SK-N-MC (cell line): ENCODE measurements around the gene HMGXB3.

ENCODE experiments used
- DNase-seq: peaks from one replicate; pipeline ENCODE4 v3.0.0-alpha.2; 2011; ENCODE audit warnings: low read depth, low spot score
- H3K27ac ChIP-seq: fragments of 200-600 bp; sonication (generic); 2 replicates; pipeline ENCODE4 v1.5.1; 2016; ENCODE audit warnings: mixed run types
- H3K36me3 ChIP-seq: fragments of 200-600 bp; sonication (generic); 2 replicates; pipeline ENCODE4 v1.6.1; 2017; ENCODE audit warnings: antibody characterized with exemption, low read length, mixed read lengths; ENCODE audit not compliant: insufficient read depth
- H3K4me3 ChIP-seq: fragments of 200-600 bp; sonication (generic); 2 replicates; pipeline ENCODE4 v1.5.1; 2016
- H3K9ac ChIP-seq: fragments of 200-600 bp; sonication (generic); 2 replicates; pipeline ENCODE4 v1.8.0; 2017; ENCODE audit warnings: mixed run types, mixed read lengths; ENCODE audit not compliant: insufficient read length
- H3K9me3 ChIP-seq: fragments of 200-600 bp; sonication (generic); 2 replicates; pipeline ENCODE4 v1.6.1; 2017; ENCODE audit warnings: low read depth, mild to moderate bottlenecking, antibody characterized with exemption, low read length, moderate library complexity, mixed read lengths
- EZH2 ChIP-seq: fragments of 200-600 bp; sonication (generic); IDR thresholded peaks from one replicate; pipeline ENCODE4 v1.6.1; 2017; ENCODE audit warnings: antibody characterized with exemption
- FOXP2 ChIP-seq: optimal IDR thresholded peaks from 2 replicates; pipeline ENCODE3; 2011; ENCODE audit warnings: mild to moderate bottlenecking, moderate library complexity; ENCODE audit not compliant: insufficient read depth; ENCODE audit errors: extremely low read length, control extremely low read depth
- POLR2AphosphoS5 ChIP-seq: IDR thresholded peaks from 2 replicates; pipeline ENCODE4 v1.6.1; 2012; ENCODE audit warnings: mild to moderate bottlenecking, low read depth, low read length, borderline replicate concordance

HMGXB3 gene

GRCh38 chr5:150092159-150092787, 91.7 kb downstream of the HMGXB3 start:
- no peak for TF ChIP-seq POLR2AphosphoS5
- TF ChIP-seq FOXP2 = no peak
- TF ChIP-seq EZH2 = no peak
- Histone ChIP-seq H3K9me3 (no peaks in the 10 kb centered on the region), H3K9ac (no peak overlapping the region), H3K4me3 (no peak overlapping the region), H3K27ac (no peak overlapping the region), H3K36me3 (no peaks in the 10 kb centered on the region)
- DNase-seq = no peak

DNA sequence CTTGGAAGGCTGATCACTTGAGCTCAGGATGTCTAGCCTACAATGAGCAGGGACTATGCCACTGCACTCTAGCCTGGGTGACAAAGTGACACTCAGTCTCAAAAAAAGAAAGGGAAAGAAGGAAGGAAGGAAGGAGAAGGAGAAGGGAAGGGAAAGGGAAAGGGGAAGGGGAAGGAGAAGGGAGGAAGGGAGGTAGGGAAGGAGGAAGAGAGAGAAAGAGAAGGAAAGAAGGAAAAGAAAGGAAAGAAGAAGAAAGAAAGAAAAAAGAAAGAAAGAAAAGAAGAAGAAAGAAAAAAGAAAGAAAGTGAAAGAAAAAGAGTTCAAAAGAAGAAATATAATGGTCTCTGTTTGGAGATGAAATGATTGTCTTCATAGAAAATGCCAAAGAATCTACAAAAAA, 96.6 kb downstream of the HMGXB3 start:
- no peaks in the 10 kb centered on the region for H3K9me3 ChIP-seq
- H3K36me3 ChIP-seq = no peaks in the 10 kb centered on the region
- no peak overlapping the region for H3K4me3 ChIP-seq
- H3K27ac ChIP-seq = no peak overlapping the region
- no peak overlapping the region for H3K9ac ChIP-seq
- TF ChIP-seq POLR2AphosphoS5 (no peak), FOXP2 (no peak), EZH2 (no peak)
- no peak for DNase-seq

DNA sequence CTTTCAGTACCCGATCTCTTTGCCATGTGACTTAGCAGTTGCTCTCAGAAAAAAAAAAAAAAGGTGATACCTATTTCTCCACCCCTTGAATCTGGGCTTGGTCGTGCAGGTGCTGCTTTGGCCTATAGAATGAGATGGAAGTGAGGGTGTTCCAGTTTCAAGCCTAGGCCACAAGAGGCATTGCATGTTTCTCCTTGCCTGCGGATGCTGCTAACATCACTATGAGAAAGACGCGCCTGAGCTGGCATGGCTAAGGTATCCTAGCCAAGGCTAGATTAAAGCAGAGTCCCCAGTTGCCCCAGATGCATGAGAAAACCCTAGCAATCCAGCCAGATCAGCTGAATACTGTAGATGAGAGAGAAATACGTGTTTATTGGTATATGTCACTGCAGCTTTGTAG, 100.5 kb downstream of the HMGXB3 start:
- Histone ChIP-seq H3K9me3 (no peaks in the 10 kb centered on the region), H3K4me3 (no peak overlapping the region), H3K27ac (no peak overlapping the region), H3K9ac (no peak overlapping the region), H3K36me3 (no peaks in the 10 kb centered on the region)
- no peak for DNase-seq
- no peak for TF ChIP-seq EZH2
- TF ChIP-seq FOXP2 = no peak
- no peak for TF ChIP-seq POLR2AphosphoS5
